GM13976 (cell line): ENCODE measurements around the gene TNK2.

Experiments used
- DNase-seq: peaks from one replicate; pipeline ENCODE4 v3.0.0; 2012; ENCODE audit warnings: low spot score
- CTCF ChIP-seq: IDR thresholded peaks from 2 replicates; pipeline ENCODE4 v1.5.1; 2012; ENCODE audit warnings: borderline replicate concordance, mild to moderate bottlenecking; ENCODE audit not compliant: insufficient read depth; ENCODE audit errors: extremely low read depth, missing control alignments, control extremely low read depth
- in situ Hi-C: fragments of 300-500 bp; cut with MboI; formaldehyde crosslinking; loops from one replicate; pipeline ENCODE4 v1.12.0; 2022; ENCODE audit warnings: low sequenced_read_pairs, mixed read lengths, inconsistent platforms; ENCODE audit not compliant: unreplicated experiment

The TNK2 gene

GRCh38 chr3:195882002-195882441 is 26.3 kb downstream of the TNK2 start:
- in situ Hi-C loops = no loop called here
- DNase-seq = no peak
- TF ChIP-seq CTCF = no peak

- in situ Hi-C loops = no loop called here
- TF ChIP-seq CTCF = no peak
- DNase-seq = no peak
Measured at GRCh38 chr3:195881276-195881988, 26.9 kb downstream of the TNK2 start.

GRCh38 chr3:195880037-195880431 is 28.3 kb downstream of the TNK2 start:
- DNase-seq = no peak
- TF ChIP-seq CTCF = no peak
- in situ Hi-C loops = no loop called here

- TF ChIP-seq CTCF = no peak
- in situ Hi-C loops = no loop called here
- DNase-seq = no peak
Measured at GRCh38 chr3:195879416-195880036, 28.8 kb downstream of the TNK2 start.

- in situ Hi-C loops = no loop called here
- no peak for TF ChIP-seq CTCF
- DNase-seq = no peak
Measured at GRCh38 chr3:195878424-195879274, 29.7 kb downstream of the TNK2 start.

GRCh38 chr3:195877767-195878423 is 30.5 kb downstream of the TNK2 start:
- in situ Hi-C loops = no loop called here
- no peak for DNase-seq
- TF ChIP-seq CTCF = no peak
